GM12891 (cell line): ENCODE results near the gene MAPRE3.

Source experiments
- DNase-seq: peaks from one replicate; pipeline ENCODE4 v3.0.0; 2011; ENCODE audit warnings: low spot score; ENCODE audit not compliant: insufficient read length
- FAIRE-seq: peaks from 2 replicates; lab custom pipeline; 2011; peaks lifted over from hg19 to GRCh38; lab: Jason Lieb, UNC
- PAX5 ChIP-seq: IDR thresholded peaks from 2 replicates; pipeline ENCODE4 v1.6.1; 2011; ENCODE audit warnings: low read length, moderate library complexity, mild to moderate bottlenecking; ENCODE audit not compliant: insufficient read depth, severe bottlenecking
- POLR2A ChIP-seq: IDR thresholded peaks from 2 replicates; pipeline ENCODE4 v1.6.1; 2011; ENCODE audit warnings: low read depth, low read length, control low read depth
- POLR2AphosphoS5 ChIP-seq: IDR thresholded peaks from 2 replicates; pipeline ENCODE4 v1.6.1; 2011; ENCODE audit warnings: low read depth, low read length, control low read depth
- POU2F2 ChIP-seq: IDR thresholded peaks from 2 replicates; pipeline ENCODE4 v1.6.1; 2011; ENCODE audit warnings: low read depth, mild to moderate bottlenecking, control low read depth, low read length, moderate library complexity
- SPI1 ChIP-seq: IDR thresholded peaks from 2 replicates; pipeline ENCODE4 v1.6.1; 2011; ENCODE audit warnings: low read depth, low read length, control low read depth
- TAF1 ChIP-seq: IDR thresholded peaks from 2 replicates; pipeline ENCODE4 v1.6.1; 2011; ENCODE audit warnings: low read depth, low read length, control low read depth

Gene MAPRE3

DNA sequence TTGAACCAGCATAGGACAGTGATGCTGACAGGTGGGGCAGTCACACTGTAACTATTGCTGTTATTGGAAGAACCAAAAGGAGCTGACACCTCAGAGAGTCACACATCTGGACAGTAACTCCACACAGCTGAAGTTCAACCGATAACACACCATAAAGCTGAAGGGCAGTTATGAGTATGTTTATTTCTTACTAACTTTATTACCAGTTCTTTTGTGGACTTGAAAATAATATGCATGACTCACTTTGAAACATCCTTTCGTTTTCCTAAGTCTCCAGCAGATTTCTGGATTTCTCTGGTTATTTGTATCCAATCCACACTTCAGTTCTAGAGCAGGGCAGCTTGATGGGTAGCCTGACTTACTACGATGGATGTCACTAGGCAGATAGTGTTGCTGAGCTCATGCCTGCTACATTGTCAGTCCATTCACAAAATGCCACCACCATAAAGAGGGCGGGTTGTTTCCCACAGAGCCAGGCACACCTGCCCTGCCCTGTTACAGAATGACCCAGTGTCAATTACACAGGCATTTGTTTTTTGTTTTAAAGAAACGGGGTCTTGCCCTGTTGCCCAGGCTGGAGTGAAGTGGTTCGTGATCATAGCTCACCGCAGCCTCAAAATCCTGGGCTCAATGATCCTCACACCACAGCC lies 72.7 kb downstream of the MAPRE3 start:
- DNase-seq (no peak), FAIRE-seq (peak; percentile 31)
- TF ChIP-seq POLR2AphosphoS5 (no peak), POLR2A (no peak), POU2F2 (no peak), PAX5 (no peak), TAF1 (no peak), SPI1 (no peak)

DNA sequence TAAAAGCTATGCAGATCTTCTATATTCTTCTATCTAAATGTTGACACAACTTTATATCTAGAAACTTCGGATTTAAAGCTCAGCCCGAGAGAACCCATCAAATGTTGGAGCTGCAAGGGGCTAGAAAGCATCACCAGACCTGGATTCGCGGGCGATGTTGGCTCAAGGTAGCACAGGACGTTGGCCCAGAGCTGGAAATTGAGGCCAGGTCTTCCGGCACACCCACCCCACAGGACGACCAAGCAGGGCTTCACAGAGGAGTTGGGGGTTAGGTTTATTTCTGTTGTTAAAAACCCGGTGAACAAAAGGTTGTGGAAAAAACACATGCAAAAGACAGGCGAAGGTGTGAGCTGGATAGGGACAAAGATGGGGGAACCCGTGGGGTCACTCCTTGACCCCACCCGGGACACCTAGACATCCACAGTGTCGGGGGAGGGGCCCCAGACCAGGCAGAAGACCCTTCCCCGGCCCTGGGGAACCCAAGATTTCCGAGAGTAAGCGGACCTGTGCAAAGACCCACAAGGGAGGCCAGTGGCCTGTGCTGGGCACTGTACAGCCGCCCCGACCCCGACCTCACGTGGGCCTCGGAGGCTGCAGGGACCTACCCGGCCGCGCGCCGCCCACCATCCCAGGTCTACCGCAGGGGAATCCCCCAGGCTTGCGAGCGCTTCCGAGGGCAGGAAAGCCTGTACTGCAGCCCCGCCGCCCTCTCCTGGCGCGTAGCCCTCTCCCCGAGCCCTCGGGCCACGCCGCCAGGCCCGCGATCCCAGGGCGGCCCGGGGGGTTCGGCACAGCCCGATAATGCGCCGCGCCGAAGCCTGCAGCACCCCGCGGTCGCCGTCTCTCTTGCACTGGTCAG lies 79.2 kb downstream of the MAPRE3 start:
- DNase-seq (peak; percentile 74), FAIRE-seq (peak; percentile 28)

DNA sequence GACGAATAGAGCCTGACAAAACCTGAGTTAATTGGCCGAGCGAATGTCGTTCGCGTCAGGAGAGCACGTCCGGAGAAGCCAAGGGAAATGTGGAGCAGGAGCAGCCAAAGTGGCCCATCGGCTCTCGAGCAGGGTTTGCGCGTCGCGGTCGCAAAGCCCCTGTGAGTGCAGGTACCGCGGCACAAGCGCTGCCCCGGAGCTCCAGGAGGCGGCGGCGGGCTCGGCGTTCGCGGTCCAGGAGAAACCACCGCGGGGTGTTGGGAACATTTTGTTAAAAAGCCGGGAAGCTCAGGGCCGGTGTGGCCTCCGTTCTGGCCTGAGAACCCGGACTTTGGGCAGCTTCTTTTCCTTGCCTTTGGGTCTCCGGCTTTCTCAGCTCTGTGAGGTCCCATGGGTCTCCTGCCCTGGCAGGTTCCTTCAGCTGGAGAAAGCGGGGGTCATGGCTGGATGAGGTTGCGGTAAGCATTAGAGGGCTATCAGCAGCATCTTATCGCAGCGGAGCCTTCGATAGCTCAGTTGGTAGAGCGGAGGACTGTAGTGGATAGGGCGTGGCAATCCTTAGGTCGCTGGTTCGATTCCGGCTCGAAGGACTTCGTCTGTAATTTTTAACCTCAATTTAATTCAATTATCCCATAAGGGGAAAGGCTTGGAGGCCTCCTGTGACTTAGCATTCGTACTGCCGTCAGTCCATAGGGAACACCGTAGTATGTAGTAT lies 80.0 kb downstream of the MAPRE3 start:
- TF ChIP-seq POLR2A (0 out of 2 replicates have a peak, but pooled peaks have one; percentile 3), POLR2AphosphoS5 (no peak), POU2F2 (peak; percentile 30; the same call in 1 of the 2 replicates), TAF1 (no peak), SPI1 (no peak), PAX5 (peak; percentile 100)
- DNase-seq (peak; percentile 80), FAIRE-seq (peak; percentile 47)

More for the DNA sequence above, 79.2 kb downstream of the MAPRE3 start:
- TF ChIP-seq POLR2AphosphoS5 = no peak
- no peak for TF ChIP-seq POU2F2
- no peak for TF ChIP-seq PAX5
- TF ChIP-seq TAF1 = no peak
- no peak for TF ChIP-seq POLR2A
- TF ChIP-seq SPI1 = no peak

DNA sequence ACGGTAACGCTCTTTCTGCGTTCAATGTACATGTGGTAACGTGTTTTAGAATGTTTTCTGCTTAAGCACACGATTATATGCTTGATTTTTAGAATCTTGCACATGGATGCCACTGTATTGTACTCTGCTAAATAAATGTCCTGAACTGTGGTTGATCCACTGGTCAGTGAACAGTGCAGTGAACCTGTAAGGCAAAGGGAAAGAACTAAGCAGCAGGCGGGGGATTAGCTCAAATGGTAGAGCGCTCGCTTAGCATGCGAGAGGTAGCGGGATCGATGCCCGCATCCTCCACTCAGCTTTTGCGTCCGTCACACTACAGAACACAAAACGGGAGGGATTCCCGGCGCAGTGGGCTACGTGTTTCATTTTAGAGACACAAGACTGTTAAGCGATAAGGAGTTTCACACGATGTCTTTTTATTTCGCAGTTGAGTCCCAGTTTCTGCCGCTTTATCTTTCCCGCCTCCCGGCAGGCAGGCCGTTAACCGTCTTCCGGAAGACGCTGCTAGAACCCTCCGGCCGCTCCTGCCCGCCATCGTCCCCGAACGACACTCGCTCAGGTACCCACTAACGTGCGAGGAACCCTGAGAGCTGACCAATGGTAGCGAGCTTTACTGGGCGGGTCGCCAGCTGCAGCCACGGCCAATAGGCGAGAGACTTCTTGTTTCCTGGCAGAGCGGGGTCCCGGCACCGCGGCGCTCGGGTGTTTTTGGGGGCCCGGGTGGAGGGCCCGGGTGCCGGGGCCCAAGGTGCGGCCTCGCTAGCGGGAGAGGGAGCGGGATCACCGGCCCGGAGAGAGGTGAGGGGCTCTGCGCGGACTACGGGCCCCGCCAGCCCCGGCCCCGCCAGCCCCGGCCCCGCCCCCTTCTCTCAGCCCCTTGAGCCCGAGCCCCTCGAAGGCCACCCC lies 80.8 kb downstream of the MAPRE3 start, which contains the start of gene AGBL5:
Gene AGBL5, plus strand, starts transcription at position 673 of the 906 bp plus-strand sequence. CDS start 1,291 bp downstream, outside the sequence.
- FAIRE-seq (peak; percentile 96), DNase-seq (peak; percentile 99)
- TF ChIP-seq POLR2A = peak; percentile 78
- peak; percentile 64; the same call in 1 of the 2 replicates for TF ChIP-seq TAF1
- TF ChIP-seq POLR2AphosphoS5 = peak; percentile 74
- peak; percentile 14 for TF ChIP-seq PAX5
- peak; percentile 57 for TF ChIP-seq POU2F2
- no peak for TF ChIP-seq SPI1

DNA sequence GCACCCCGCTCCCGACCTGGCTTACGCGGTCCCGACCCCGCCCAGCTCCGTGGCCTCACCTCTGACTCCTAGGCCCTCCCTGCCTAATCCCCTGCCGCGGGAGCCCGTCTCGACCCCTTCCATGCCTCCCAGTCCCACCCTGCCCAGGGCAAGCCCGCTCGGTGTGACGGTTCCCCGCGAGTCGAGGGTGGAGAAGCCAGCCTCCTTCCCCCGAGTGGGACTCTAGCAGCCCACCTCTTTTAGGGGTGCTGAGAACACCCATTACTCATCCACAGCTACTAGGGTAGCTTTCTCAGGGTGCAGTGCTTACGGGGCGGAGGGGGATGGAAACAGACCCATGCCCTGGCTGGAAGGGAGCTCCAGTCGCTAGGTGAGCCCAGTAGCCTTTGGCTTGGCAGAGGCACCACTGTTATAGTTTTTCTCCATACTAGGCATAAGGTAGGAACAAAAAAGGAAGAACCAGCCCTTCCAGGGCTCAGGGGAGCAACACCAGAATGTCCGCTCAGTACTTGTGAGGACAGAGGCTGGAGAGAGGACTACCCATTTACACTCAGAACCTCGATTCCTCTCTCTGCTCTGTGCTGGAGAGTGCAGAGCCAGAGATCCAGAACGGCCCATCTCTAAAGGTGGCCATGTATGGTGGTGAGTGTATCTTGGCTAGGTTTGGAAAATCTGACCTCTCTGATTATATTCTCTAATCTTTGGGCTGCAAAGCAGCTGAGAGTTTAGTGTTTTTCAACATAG lies 81.6 kb downstream of the MAPRE3 start:
- no peak for FAIRE-seq
- DNase-seq = no peak
- TF ChIP-seq PAX5 (no peak), POLR2AphosphoS5 (no peak), SPI1 (no peak), TAF1 (no peak), POU2F2 (no peak), POLR2A (no peak)

DNA sequence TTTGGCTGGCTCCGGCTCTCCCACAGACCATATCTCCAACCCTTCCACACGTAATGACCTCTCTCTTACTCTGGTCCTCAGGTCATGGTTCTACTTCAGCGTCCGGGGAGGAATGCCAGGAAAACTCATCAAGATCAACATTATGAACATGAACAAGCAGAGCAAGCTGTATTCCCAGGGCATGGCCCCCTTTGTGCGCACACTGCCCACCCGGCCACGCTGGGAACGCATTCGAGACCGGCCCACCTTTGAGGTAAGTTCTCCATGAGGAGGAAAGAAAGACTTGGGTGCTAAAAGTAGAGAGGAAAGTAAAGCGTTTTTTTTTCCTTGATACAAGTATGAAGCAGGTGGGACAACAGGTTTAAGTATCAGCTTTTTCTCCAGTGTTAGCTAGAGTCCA lies 82.9 kb downstream of the MAPRE3 start:
- FAIRE-seq = no peak
- DNase-seq = no peak

DNA sequence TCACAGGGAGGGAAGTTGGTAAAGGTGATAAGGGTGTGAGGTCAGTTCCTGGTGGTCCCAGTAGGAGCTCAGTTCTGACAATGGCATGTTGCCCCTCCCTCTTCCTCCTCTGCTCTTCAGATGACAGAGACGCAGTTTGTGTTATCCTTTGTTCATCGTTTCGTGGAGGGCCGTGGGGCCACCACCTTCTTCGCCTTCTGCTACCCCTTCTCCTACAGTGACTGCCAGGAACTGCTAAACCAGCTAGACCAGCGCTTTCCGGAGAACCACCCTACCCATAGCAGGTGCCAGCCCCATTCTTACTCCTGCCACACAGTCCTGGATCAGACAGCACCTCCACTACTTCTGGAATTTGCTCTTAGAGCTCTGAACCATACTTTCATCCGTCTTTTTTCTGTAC lies 83.3 kb downstream of the MAPRE3 start:
- TF ChIP-seq POLR2A (no peak), TAF1 (no peak), SPI1 (no peak), POLR2AphosphoS5 (no peak), PAX5 (no peak), POU2F2 (no peak)
- no peak for DNase-seq
- no peak for FAIRE-seq

More for the DNA sequence above, 82.9 kb downstream of the MAPRE3 start:
- TF ChIP-seq POU2F2 = no peak
- no peak for TF ChIP-seq PAX5
- no peak for TF ChIP-seq TAF1
- TF ChIP-seq POLR2AphosphoS5 = no peak
- no peak for TF ChIP-seq SPI1
- TF ChIP-seq POLR2A = no peak
